GM12891 (cell line): ENCODE results near the gene WDR87.

Experiments used
- PAX5 ChIP-seq: IDR thresholded peaks from 2 replicates; pipeline ENCODE4 v1.6.1; 2011; ENCODE audit warnings: low read length, moderate library complexity, mild to moderate bottlenecking; ENCODE audit not compliant: insufficient read depth, severe bottlenecking
- POLR2A ChIP-seq: IDR thresholded peaks from 2 replicates; pipeline ENCODE4 v1.6.1; 2011; ENCODE audit warnings: low read depth, low read length, control low read depth
- POLR2AphosphoS5 ChIP-seq: IDR thresholded peaks from 2 replicates; pipeline ENCODE4 v1.6.1; 2011; ENCODE audit warnings: low read depth, low read length, control low read depth
- POU2F2 ChIP-seq: IDR thresholded peaks from 2 replicates; pipeline ENCODE4 v1.6.1; 2011; ENCODE audit warnings: low read depth, mild to moderate bottlenecking, control low read depth, low read length, moderate library complexity
- SPI1 ChIP-seq: IDR thresholded peaks from 2 replicates; pipeline ENCODE4 v1.6.1; 2011; ENCODE audit warnings: low read depth, low read length, control low read depth
- TAF1 ChIP-seq: IDR thresholded peaks from 2 replicates; pipeline ENCODE4 v1.6.1; 2011; ENCODE audit warnings: low read depth, low read length, control low read depth

DNA sequence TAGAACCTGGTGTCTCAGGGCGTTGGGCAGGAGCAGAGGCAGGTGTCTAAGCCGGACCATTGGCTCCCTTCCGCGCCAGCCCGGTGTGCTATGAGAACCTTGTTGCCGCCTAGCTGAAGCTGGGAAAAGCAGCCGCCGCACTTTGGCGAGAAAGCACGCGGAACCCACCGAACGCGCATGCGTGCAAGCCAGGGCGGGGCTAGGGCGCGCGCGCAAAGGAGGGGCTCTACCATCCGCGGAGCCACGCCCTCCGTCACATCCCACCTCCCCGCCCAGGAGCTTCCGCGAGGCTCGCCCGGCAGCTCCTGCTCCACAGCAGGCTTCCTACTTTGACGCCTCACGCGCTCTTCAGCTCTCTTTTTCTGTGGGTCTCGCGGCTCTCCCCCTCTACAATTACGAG is 51.3 kb downstream of the WDR87 start:
- TF ChIP-seq TAF1 = no peak
- TF ChIP-seq POLR2A = no peak
- TF ChIP-seq POLR2AphosphoS5 = no peak
- no peak for TF ChIP-seq POU2F2
- no peak for TF ChIP-seq SPI1
- TF ChIP-seq PAX5 = no peak
